Activated CD8-positive, alpha-beta memory T cell treated with anti-CD3 and anti-CD28 coated beads for 48 hours (primary cell): ENCODE data around the gene DPP6.

ENCODE experiments used
- DNase-seq, 3 experiments: peaks; one replicate each; pipeline ENCODE4 v3.0.0-alpha.2; 2020; ENCODE audit warnings: low read depth in 2 of 3, low spot score in 2 of 3

The DPP6 gene

DNA sequence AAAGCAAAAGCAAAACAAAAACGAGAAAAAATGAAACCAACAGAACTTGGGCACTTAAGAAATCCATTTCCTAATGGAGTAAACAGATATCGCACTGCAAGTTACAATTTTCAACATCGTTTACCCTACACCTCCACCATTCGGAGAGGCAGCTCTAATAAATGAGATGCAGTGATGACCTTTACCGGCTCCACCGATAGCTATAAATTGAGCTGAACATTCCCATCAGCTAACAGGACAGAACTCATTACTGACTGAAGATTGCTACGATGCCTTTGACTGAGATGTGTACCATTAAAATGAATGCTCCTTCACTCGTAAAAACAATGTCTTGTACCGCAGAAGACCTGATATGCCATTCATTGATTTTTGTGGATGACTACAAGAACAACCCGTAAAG is 465.6 kb downstream of the DPP6 start:
- DNase-seq = no peak

DNA sequence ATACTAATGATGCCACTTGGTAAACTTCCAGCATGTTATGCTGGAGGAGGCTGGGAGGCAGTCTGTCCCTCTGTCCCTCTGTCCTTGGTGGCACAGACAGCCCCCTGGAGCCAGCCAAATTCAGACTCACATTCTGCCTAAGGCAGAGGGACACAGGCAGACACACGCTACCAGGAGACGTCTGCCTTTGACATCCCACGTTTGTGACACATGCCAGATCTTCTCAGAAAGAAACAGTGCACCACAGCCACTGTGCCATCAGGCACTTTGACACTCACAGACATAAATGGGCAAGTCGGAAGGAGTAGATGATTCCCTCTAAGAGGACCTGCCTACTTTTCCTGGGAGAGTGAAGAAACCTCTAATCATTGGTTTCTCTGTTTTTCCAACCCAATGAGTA is 467.0 kb downstream of the DPP6 start:
- DNase-seq = no peak

DNA sequence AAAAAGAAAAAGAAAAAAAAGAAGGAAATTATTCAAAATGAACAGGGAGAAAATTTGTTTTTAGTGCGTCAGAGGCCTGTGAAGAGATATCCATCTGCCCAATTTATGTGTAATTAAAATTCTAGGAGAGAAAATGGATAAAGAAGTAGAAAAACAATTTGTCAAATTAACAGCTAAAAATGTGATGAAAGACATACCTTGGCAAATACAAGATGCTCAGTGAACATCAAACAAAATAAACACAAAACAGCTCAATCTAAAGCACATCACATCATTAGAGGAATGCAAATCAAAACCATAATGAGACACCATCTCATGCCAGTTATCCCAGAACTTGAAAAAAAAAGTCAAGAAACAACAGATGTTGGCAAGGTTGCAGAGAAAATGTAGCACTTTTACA is 477.9 kb downstream of the DPP6 start:
- no peak for DNase-seq

DNA sequence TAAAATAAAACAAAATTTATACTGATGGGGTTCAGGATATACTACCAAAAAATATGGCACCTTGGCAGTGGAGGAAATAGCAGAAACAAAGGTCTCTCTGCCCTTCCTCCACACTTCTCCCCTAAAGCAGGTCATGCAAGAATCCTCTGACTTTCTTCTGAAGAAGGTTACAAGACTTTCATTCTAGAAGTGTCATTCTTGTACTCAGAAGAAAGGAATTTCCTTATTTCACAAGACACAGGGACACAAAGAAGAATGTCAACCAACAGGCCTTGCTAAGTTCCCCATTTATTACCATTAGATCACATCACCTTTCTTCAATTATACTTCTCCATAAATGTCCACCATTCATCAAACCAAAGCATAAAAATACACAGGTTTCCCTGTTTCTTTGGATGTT is 480.6 kb downstream of the DPP6 start:
- no peak for DNase-seq

DNA sequence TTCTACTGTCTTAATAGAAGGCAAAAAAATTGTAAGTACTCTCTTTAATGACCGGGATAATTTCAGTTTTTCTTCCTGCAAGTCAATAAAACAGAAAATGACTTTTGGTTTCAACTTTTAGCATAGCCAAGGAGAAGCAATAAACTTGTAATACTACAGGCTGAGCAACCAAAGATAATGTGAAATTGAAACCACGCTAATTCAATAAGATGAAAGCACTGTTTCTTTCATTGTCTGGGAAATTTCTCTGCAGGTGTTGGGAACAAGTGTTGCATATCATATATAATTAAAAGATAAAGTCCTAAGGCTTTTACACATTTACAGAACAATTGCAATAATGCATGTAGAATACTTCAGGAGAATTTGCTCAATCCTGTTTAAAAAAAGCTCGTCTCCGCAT is 488.4 kb downstream of the DPP6 start:
- no peak for DNase-seq

DNA sequence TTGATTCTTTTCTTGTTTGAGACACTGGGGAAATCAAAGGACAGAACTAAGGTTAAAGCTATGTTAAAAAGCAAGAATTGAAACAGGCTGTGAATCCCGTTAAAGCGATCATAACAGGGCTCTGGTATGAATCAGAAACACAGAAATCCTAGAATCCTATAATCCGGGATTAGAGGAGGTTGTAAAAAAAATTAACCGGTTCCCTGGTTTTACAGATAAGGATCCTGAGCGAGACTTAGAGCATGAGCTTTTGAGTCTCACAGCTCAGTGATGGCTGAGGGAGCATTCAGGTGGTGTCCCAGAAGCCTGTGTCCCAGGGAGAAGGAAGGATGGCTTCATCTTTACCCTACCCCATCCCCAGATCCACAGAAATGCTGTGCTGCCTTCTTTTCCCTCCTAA is 489.4 kb downstream of the DPP6 start:
- DNase-seq = no peak

DNA sequence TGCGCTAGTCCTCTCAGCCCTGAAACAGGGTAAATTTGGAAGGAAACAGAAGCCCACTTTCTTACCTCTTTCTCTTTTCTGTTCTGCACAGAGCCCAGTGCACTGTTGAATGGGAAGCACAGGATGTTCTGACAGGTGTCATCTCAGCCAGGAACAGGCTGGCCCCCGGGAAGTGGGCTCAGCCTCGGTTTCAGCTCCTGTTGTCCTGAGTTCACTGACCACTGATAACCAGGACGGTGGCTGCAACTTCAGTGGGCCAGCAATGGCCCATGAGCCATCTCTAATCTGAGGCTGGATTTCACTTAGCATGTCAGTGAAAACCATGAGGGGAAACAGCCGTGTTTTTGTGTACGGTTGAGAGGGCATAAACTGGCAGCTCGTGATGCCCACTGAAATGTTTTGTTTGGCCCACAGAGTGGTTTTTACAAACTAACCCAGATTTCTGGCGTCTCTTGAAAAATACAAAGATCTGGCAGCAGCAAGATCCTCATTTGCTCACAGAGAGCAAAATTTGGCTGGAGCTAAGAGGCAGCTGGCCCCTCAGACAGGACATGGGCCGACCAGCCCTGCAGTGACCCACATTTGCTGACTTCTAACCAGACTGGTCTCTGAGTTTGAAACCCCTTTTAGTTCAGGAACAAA is 494.9 kb downstream of the DPP6 start:
- DNase-seq = no peak

DNA sequence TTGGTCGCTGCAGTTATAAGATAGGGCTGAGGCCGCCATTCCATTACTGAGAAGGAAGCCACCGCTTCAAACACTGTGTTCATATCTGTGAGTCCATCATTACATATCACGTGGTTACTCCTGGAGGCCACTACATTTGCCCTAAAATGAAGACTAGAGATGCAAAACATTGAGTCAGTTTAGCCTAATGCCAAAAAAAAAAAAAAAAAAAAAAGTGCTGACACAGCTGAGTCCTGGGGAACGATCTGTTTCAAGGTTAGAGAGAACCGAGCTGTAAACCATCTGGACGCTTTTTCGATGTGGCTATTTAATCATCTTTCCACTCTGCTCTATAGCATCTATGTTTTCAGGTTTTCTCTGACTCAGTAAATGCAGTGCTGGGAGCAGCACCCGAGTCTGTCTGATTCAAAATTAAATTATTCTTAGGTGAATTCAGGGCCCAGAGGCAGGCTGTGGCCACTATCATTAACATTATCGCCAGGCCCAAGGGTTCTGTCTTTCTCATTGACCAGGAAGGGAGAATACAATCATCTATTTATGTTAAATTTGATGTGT is 501.6 kb downstream of the DPP6 start:
- DNase-seq = no peak

DNA sequence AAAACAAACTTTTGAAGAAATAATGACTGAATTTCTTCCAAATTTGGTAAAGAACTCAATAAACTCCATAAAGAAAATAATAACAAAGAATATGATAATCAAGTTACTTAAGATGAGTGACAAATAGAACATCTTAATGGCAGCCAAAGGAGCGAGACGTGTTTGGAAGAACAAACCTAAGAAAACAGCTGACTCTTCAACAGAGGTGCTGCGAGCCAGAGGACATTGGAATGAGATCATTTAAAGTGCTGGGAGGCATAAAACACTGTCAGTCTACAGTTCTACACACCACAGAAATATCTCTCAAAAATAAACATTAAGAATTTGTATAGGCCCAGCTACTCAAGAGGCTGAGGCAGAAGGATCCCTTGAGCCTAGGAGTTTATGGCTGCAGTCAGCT is 507.3 kb downstream of the DPP6 start:
- DNase-seq = no peak

DNA sequence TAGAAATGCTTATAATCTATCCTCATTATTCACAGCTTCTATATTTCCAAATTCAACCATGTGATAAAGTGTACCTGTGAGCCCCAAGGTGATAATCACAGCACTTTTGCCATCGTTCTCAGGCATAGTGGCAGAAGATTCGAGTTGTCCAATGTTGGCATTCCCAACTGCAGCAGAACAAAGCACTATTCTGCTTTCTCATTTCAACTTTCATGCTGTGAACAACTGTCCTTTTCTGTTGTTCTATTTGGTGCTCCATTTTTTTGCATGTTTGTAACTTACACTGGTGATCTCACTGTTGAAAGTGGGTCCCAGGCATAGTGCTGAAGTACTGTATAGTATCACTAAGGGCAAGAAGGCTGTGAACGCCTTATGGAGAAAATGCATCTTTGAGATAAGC is 512.5 kb downstream of the DPP6 start:
- DNase-seq = no peak

DNA sequence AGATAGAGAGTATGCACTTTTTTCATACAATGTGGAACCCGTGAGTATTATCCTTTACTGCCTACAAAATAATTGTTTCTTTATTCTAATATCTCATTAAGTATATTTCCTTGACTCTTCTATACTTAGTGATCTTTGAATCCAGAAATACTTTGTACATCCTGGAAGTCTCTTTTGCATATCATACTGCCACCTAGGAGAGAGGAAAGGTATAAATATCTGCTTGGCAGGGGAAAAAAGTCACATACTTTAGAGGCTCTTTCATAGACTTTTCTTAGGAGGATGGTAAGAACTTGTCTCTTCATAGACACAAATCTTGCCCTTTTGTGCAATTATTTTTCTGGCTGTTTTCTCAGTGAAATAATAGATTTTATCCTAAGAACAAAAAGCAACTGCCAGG is 514.7 kb downstream of the DPP6 start:
- DNase-seq = no peak

DNA sequence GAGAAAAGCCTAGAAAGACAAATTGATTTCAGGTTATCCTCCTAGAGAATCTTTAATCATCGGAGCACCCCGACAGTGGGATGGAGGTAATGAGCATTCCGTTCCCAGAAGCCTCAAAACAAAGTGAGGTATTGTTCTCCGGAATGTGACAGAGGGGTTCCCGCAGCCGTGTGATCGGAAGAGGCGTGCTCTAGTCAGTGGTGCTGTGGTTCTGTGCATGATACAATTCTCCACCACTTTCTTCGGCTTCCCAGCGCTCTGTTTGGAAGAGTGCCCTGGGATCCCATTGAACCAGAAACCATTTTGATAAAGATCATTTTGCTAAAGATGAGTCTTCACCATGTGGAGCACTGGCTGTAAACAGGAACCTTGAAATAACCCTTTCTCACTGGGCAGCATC is 516.1 kb downstream of the DPP6 start:
- no peak for DNase-seq

DNA sequence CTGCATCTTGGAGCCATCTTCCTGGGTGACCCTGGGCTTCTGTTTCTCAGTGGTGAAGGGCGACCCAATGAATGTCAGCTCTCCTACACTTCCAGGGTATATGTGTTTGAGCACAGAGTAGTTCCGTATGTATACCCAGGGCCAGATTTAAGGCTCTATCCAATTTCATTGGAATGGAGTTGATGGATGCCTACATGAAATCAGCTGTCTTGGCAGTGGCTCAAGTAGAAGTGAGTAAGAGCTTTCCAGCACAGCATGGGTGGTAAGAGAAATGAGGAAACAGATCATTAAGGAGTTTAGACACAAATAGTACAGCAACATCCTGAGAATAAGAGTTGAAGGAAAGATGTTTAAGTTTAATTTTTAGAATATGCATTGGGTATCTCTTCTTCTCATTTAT is 517.7 kb downstream of the DPP6 start:
- DNase-seq = no peak

DNA sequence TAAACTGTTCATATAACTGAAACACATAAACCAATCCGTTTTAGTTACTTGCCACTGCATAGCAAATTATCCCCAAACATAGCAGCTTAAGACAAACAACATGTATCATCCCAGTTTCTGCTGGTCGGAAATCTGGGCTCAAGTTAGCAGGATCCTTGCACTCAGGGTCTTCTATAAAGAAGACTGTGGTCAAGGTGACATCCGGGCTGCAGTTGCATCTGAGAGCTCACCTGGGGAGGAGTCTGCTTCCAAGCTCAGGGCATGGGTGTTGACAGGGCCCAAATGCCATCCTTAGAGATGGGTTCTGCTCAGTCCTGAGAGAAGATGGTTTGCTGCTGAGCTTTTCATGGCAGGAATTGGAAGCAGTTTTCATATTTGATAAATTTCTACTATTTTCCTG is 519.6 kb downstream of the DPP6 start:
- no peak for DNase-seq

DNA sequence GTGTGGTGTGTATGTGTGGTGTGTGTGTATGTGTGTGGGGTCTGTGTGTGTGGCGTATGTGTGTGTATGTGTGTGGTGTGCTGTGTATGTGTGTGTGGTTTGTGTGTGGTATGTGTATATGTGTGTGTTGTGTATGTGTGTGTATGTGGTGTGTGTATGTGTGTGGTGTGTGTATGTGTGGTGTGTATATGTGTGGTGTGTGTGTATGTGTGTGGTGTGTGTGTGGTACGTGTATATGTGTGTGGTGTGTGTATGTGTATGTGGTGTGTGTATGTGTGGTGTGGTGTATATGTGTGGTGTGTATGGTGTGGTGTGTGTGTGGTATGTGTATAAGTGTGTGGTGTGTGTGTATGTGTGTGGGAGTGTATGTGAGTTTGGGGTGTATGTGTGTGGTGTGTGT is 522.0 kb downstream of the DPP6 start:
- no peak for DNase-seq

DNA sequence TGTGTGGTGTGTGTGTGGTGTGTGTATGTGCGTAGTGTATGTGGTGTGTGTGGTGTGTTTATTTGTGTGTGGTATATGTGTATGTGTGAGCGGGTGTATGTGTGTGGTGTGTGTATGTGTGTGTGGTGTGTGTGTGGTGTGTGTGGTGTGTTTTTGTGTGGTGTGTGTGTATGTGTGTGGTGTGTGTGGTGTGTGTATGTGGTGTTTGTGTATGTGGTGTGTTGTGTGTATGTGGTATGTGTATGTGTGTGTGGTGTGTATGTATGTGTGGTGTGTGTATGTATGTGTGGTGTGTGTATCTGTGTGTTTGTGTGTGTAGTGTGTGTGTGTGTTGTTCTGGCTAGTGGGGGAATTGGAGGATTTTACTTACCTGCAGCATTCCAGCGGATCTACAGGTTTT is 523.3 kb downstream of the DPP6 start:
- no peak for DNase-seq

DNA sequence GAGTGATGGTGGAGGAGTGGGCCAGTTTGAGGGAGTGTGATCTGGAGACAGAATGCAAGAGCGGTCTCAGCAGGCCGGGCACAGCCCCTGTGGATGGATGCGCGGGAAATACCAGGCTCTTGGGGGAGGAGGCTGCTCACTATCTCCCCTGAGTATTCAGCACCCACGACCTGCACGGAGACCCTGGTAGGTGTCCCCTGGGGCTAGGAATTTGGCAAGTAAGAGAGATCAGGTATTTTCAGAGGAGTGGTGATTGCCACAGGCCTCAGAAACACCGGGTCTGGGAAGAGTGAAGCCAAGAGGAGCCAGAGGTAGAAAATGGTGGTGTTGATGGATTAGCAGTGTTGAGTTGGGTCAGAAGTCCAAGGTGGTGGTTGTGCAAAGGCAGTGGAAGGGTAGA is 524.4 kb downstream of the DPP6 start:
- DNase-seq = no peak

DNA sequence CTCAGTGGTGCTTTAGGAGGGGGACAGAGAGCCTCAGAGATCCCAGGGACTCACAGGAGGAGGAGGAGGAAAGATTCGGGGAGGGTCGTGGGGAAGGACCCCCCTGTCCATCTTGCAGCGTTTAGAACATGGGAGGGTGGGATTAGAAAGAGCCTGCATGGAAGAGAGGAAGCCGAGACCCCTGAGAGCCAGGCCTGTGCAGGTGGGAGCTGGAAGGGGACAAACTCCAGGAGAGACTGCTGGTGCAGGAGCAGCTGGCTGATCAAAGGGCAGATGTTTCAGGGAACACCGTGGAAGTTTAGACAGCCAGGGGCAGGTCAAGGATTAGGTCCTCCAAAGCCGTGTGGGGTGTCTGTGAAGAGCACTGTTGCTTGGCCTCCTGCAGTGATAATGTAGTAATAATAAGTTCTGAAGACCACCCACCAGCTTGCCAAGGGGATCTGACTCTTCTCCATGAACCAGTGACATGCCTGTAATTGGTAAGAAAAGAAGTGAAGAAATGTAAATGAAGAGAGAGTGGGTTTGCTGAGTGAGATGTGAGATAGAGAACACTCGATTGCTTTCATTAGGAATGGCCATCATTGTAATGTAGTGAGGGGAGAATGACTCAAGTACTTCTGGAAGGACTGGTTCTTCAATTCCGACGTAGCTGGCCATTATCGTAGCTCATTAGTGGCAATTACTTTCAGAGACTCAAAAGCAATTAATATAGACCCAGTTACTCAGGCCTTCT is 525.1 kb downstream of the DPP6 start:
- DNase-seq = no peak

DNA sequence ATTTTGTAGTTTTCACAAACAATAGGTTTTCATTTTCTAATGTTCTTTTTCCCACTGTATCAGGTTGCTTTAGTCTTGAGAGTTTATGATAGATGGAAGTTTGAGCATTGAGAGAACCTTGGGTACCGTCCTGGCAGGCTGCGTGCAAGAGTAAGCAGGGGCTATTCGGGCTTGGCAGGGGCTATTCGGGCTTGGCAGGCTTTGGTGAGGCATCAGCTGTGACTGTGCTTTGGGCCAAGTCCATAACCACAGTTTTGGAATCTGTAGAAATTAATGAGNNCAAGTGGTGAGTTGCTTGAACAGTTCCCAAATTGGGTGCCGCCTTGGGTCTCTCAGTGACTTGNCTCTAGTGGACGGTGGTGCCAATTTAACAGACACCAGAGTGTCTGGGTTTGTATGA is 526.1 kb downstream of the DPP6 start:
- no peak for DNase-seq

DNA sequence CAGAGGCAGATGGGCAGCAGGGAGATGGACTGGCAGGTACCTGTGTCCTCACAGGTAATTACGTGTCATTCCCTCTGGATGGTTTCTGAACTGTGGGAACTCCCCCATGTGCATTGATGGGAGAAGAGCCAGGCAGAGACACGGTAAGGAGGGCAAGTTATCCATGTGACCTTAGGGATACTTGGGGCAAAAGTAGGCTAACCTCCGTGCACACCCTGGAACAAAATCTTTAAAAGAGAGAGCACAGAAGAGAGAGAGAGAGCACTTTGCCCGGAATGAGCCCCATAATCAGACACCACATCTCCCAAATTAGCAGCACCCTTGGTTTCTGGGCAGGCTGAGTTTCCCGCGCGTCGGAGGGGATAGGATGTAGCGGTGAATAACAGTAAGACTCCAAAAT is 527.5 kb downstream of the DPP6 start:
- no peak for DNase-seq

DNA sequence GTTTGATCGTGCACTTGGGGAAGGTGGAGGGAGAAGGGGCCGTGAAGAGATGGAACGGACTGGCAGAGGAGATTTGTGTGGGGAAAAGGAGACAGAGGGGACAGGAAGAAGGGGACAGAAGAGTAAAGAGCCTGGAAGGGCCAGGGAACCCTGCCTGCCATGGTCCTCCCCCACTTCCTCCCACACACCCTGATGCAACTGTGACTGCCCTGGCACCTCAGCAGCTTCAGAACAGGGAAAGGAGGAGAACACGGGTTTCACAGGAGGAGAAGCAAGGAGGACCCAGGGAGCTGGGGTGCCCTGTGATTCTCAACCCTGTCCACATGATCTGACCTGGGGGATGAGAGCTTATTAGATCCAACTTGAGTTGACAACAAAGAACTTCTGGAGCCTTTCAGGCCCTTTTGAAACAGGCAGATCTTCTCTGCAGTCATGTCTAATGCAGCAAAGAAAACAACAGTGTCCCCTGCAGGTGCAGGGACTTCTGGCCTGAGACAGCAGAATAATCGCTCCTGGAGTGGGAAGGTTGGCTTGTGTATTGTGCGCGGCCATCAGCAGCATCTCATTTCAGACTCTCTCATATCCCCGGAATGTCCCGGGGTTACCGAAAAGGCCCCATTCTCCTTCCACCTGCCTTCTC is 529.2 kb downstream of the DPP6 start:
- no peak for DNase-seq

DNA sequence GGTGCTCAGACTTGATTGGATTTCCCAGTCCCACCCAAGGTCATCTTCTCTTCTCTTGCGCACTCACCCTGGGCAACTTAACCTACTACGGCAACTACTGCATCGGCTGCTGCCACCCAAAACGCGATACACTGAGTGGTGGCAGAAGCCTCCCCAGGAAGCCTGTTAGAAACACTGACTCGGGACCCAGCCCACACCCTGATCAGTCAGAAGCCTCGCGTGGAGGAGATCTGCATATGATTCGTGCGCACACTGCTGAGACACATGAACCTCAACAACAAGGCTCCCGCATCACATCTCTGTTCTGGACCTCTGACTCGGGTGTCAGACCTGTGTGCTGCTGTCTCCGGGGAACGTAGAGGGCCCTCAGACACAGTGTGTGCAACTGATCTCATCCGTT is 531.3 kb downstream of the DPP6 start:
- no peak for DNase-seq
